Measurements from ENCODE around the gene WDTC1.

WDTC1 gene

GRCh38 chr1:27301582-27302199 lies 67.3 kb downstream of the WDTC1 start:
- DNase-seq (ENCODE audit: low read depth): no peak

GRCh38 chr1:27302612-27303011 lies 68.2 kb downstream of the WDTC1 start:
- DNase-seq (ENCODE audit: low read depth): no peak

GRCh38 chr1:27303509-27303908 lies 69.1 kb downstream of the WDTC1 start:
- no peak for DNase-seq (ENCODE audit: low read depth)

- DNase-seq (ENCODE audit: low read depth): no peak
Observed at GRCh38 chr1:27306071-27306470, 71.6 kb downstream of the WDTC1 start.

DNA sequence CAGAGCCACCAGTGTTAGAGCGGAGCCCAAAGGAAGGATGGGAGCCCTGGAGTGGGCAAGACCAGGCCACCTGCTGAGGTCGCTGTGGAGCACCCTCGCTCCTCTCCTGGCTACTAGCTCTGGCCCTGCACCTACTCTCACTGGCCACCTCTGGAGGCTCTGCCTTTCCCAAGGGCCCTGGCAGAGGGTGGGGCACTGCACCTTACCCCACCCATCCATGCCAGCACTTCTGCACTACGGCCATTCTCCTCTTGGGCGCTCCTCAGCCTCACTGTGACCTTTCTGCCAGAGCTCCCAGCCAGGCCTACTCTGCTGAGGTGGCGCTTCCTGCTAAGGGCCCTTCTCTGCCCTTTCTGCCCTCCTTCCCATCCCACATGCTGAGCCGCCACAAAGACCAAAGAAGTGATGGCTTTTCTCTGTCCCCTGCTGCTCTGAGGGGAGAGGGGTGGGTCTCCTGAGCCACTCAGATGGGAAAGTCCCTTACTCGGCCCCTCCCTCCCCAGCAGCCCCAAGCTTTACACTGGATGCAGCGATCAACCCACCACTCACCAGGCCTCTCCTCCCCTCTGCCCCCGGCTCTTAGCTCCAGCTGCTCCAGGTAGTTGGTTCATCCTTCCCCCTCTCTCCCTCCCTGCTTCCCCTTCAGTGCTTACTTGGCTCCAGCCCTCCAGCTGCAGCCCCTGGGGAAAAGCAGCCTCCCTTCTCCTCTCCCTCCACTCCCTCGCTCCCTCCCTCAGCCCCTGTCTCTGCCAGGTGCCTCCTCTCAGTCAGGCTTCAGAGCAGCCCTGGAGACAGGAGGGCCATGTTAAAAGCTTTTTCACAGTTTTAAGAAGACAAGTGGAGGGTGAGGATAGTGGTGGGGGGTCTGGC lies 72.7 kb downstream of the WDTC1 start:
- DNase-seq (ENCODE audit: low read depth): no peak

DNA sequence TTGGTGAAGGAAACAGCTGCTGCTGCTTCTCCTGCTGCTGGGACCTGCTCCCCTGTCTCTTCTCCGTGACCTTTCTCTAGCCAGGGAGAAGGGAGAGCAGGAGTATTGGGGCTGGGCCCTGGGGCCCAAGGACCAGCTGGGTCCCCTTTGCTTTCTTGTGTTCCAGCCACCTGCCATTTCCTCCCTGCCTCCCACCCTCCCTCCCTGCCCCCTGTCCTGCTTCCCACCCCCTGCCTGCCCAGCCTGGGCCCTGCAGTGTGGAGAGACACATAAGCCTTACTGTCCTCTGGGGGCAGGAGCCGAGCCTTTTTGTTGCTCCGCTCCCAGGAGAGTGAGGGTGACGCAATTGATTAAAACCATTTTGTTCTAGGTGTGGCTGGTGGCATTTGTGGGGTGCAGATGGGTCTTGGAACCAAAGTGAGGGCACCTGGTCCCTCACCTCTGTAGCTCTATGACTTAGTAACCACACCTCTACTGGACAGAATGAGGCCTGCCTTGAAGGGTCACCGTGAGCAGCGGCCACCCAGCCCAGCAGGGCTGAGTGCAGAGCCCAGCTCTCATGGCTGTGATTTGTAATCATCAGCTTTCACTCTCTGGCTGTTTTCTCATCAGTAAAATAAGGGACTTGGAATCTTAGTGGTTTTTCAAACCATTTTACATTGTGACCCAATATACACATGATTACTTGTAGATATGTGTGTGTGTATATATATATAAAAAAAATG lies 73.6 kb downstream of the WDTC1 start:
- no peak for DNase-seq (ENCODE audit: low read depth)

GRCh38 chr1:27314169-27314568 lies 79.7 kb downstream of the WDTC1 start:
- DNase-seq (ENCODE audit: low read depth): no peak

DNA sequence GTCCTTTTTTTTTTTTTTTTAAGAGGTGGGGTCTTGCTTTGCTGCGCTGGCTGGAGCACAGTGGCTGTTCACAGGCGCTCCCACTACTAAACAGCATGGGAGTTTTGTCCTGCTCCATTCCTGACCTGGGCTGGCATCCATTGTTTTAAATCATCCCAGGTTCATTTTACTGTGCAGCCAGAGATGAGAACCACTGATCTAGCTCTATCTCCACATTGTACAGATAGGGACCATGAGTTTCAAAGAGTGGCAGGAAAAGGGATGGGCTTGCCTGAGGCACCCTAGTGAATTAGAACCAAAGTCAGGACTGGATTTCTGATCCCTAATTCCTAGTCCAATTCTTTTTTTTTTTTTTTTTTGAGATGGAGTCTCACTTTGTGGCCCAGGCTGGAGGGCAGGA lies 80.3 kb downstream of the WDTC1 start:
- no peak for DNase-seq (ENCODE audit: low read depth)

GRCh38 chr1:27316860-27317259 lies 82.4 kb downstream of the WDTC1 start:
- no peak for DNase-seq (ENCODE audit: low read depth)

DNA sequence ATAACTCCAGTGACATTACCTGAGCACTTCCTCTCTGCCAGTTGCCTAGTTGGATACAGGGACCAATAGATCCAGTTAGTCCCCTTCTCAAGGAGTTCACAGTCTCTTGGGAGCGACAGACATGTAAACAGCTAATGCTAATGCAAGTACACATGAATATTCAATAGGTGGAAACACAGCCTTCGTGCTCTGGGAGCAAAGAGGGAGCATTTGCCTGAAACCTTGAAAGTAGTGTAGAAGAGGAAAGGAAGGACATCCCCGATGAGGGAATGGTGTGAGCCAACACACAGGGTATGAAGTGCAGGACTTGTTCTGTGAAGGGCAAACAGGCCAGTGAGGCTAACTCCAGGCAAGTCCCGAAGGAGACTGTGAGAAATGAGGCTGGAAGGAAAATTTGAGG lies 83.7 kb downstream of the WDTC1 start:
- DNase-seq (ENCODE audit: low read depth): no peak

- no peak for DNase-seq (ENCODE audit: low read depth)
Observed at GRCh38 chr1:27318596-27318995, 84.2 kb downstream of the WDTC1 start.

- DNase-seq (ENCODE audit: low read depth): peak; percentile 66
Observed at GRCh38 chr1:27321813-27322568, 87.6 kb downstream of the WDTC1 start, which contains the start of gene TMEM222. TMEM222 (plus strand) TSS chr1:27322163; CDS start chr1:27322198, 35 bp downstream.

- DNase-seq (ENCODE audit: low read depth): no peak
Observed at GRCh38 chr1:27322569-27323240, 88.3 kb downstream of the WDTC1 start.

DNA sequence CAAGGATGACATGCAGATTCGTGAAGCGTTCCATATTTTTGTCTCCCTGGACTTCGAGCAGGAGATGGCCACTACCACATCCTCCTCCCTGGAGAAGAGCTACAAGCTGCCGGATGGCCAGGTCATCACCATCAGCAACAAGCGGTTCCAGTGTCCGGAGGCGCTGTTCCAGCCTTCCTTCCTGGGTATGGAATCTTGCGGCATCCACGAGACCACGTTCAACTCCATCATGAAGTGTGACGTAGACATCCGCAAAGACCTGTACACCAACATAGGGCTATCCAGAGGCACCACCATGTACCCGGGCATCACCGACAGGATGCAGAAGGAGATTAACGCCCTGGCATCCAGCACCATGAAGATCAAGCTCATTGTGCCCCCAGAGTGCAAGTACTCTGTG lies 90.9 kb downstream of the WDTC1 start:
- DNase-seq (ENCODE audit: low read depth): no peak

- DNase-seq (ENCODE audit: low read depth): no peak
Observed at GRCh38 chr1:27327964-27328363, 93.5 kb downstream of the WDTC1 start.

GRCh38 chr1:27330786-27331185 lies 96.4 kb downstream of the WDTC1 start:
- DNase-seq (ENCODE audit: low read depth): no peak

GRCh38 chr1:27331426-27331825 lies 97.0 kb downstream of the WDTC1 start:
- DNase-seq (ENCODE audit: low read depth): no peak

DNA sequence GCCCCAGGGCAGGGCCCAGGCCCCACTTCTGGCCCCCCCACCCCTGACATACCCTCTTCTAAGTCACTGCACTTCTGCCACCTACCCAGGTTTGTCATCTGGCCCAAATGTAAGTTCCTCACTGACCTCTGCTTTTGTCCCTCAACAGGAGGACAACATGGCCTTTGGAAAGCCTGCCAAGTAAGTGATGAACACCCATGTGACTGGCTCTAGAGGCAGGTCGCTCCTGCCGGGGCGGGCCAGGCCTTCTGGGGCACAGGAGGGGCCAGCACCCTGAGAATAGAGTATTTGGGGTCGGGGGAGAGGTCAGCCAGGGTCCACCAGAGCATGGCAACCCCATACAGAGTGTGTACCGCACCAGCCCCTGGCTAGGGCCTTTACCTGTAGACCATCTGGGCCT lies 97.5 kb downstream of the WDTC1 start:
- no peak for DNase-seq (ENCODE audit: low read depth)

DNA sequence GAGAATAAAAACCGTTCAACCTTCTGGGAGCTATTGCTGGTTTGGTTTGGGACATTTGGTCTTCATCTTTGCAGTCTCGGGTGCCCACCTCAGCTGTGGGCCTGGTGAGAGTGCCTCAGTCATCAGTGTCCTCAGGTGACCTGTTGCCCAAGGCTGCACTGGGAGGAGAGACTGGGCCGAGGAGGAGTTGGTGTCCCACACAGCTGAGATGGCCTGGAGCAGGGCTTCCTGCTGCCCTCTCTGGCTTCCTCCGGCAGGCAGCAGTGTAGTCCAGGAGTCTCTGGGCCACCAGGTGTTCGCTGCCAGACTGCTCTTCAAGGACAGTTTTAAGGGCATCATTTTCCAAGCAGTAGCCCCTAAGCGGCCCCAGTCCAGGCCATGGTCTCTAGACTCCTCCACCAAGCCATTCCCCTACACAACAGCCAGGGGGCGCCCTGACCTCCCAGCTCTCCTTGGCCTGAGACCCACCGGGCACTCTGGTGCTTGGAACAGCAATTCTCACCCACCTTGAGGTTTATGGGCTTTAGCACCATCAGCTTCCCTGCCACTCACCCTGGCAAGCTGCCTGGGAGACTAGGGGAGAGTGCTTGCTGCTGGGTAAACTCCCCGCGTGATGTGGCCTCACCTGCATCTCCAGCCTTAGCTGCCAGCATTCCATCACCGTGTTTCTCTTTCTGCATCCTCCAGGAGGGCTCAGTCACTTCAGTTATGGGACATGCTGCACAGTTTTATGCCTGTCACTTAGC lies 98.3 kb downstream of the WDTC1 start:
- DNase-seq (ENCODE audit: low read depth): no peak

DNA sequence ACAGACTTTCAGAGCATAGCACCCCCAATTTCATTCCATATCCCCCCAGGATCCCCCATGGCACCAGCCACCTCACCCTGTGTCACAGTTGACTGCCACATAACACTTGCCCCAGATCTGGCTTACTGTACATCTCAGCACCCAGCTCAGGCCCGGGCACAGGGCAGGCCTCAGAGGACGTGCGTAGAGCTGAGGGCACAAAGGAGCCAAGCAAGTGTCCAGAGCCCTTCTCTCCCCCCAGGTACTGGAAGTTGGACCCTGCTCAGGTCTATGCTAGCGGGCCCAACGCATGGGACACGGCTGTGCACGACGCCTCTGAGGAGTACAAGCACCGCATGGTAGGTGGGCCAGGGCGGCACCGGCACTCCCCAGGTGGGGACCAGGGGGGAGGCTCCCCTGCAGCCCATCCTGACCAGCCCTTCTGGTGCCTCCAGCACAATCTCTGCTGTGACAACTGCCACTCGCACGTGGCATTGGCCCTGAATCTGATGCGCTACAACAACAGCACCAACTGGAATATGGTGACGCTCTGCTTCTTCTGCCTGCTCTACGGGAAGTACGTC lies 99.4 kb downstream of the WDTC1 start:
- no peak for DNase-seq (ENCODE audit: low read depth)

Data from non-pigmented ciliary epithelial cell (primary cell).